Activated CD4-positive, alpha-beta T cell treated with anti-CD3 and anti-CD28 coated beads, Interleukin-2, amount 10 ng/mL, durations not matched to agents 7 days and 5 days (primary cell): ENCODE measurements around the gene SLC35F6. TPM values are rescaled to one million over a fixed set of nuclear protein-coding genes. Genes with fewer than 3 reads are reported as not detected.
"Not testable (repeated sequence)": the region's sequence is repeated elsewhere in the genome, so short reads cannot be mapped to it uniquely, and the experiment has no call there.

Source experiments
- CTCF ChIA-PET: fragments of 350-600 bp; sonication (Branson Sonifier 250); formaldehyde crosslinking; loops from one replicate; lab custom pipeline; 2021; ENCODE audit warnings: antibody characterized with exemption; lab: Charles Lee
- POLR2A ChIA-PET: fragments of 350-600 bp; sonication (Branson Sonifier 250); formaldehyde crosslinking; loops from one replicate; lab custom pipeline; 2021; ENCODE audit warnings: antibody characterized with exemption; lab: Charles Lee
- DNase-seq: peaks from one replicate; pipeline ENCODE4 v3.0.0-alpha.2; 2020
- H3K27ac Mint-ChIP-seq: one replicate; pipeline ENCODE4 v1.8.0; 2021; ENCODE audit warnings: mild to moderate bottlenecking, moderate library complexity, mixed read lengths
- H3K27me3 Mint-ChIP-seq: one replicate; pipeline ENCODE4 v1.8.0; 2021; ENCODE audit warnings: mixed read lengths
- H3K36me3 Mint-ChIP-seq: one replicate; pipeline ENCODE4 v1.8.0; 2021; ENCODE audit warnings: low read depth, mixed read lengths
- H3K4me1 Mint-ChIP-seq: one replicate; pipeline ENCODE4 v1.8.0; 2021; ENCODE audit warnings: mixed read lengths
- H3K4me3 Mint-ChIP-seq: one replicate; pipeline ENCODE4 v1.8.0; 2021; ENCODE audit warnings: mild to moderate bottlenecking, moderate library complexity, mixed read lengths
- H3K9me3 Mint-ChIP-seq: one replicate; pipeline ENCODE4 v1.8.0; 2021; ENCODE audit warnings: mixed read lengths
- total RNA-seq, 2 experiments: library from RNA; stranded (reverse); gene quantifications; one replicate each; pipeline ENCODE4 v1.2.3, GENCODE V29; 2021

The SLC35F6 gene
- total RNA-seq, 2 experiments from 2014 or later: 20.2 to 20.6 TPM

- DNase-seq, H3K4me1 Mint-ChIP-seq, H3K27me3 Mint-ChIP-seq, H3K9me3 Mint-ChIP-seq, H3K36me3 Mint-ChIP-seq, H3K4me3 Mint-ChIP-seq, POLR2A ChIA-PET, CTCF ChIA-PET, H3K27ac Mint-ChIP-seq: not testable (repeated sequence)
These were observed 13.6 kb upstream of the SLC35F6 start for GRCh38 chr2:26750467-26750866.

DNA sequence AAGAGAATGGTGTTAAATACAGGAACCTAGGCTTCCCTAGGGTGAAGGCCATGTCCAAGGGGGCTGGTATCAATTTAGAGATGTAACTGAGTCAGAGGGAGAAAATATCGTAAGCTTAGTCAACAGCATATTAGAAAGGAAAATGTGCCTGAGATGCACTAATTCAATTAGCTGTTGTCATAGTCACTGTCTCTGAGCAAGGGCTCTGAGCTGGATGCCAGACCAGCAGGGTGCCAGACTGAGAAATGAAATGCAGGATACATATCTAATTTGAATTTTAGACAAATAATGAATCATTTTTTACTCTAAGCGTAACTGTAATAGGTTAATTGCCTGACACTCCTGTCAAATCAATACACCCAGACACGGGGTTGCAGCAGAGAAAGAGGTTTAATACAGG, 11.4 kb upstream of the SLC35F6 start:
- ChIA-PET CTCF (no interaction called here), POLR2A (no interaction called here)
- Mint-ChIP-seq H3K27me3 (no peaks in the 10 kb centered on the region), H3K27ac (no peak overlapping the region), H3K9me3 (no peaks in the 10 kb centered on the region), H3K4me3 (no peak overlapping the region), H3K36me3 (no peaks in the 10 kb centered on the region), H3K4me1 (peaks cover 5% of the 10 kb centered on the region)
- no peak for DNase-seq

DNA sequence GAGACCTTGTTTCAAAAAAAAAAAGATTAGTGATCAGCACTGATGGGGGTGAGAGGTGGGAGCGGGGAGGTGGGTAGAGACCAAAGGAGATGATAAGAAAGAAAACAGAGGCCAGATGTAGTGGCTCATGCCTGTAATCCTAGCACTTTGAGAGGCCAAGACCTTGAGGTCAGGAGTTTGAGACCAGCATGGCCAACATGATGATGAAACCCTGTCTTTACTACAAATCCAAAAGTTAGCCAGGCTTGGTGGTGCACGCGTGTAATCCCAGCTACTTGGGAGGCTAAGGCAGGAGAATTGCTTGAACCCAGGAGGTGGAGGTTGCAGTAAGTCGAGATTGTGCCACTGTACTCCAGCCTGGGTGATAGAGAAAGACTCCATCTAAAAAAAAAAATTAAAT, 9.5 kb upstream of the SLC35F6 start:
- H3K4me3 Mint-ChIP-seq: no peak overlapping the region
- ChIA-PET CTCF (interaction anchor here (0.7 to 1.7 kb wide), 2 partner anchors 15 to 149 kb away, joined by 3 to 4 read pairs; no protein-coding TSS in a partner anchor), POLR2A (interaction anchor here (0.7 kb wide), 1 partner anchor 901 kb away, joined by 3 read pairs; no protein-coding TSS in a partner anchor)
- no peaks in the 10 kb centered on the region for H3K27me3 Mint-ChIP-seq
- no peaks in the 10 kb centered on the region for H3K9me3 Mint-ChIP-seq
- no peak for DNase-seq
- peaks cover 13% of the 10 kb centered on the region for H3K4me1 Mint-ChIP-seq
- no peaks in the 10 kb centered on the region for H3K36me3 Mint-ChIP-seq
- no peak overlapping the region for H3K27ac Mint-ChIP-seq

- Mint-ChIP-seq H3K4me1 (peaks cover 13% of the 10 kb centered on the region), H3K27me3 (no peaks in the 10 kb centered on the region), H3K27ac (no peak overlapping the region), H3K36me3 (no peaks in the 10 kb centered on the region), H3K4me3 (no peak overlapping the region), H3K9me3 (no peaks in the 10 kb centered on the region)
- CTCF ChIA-PET: interaction anchor here (0.7 to 1.7 kb wide), 2 partner anchors 15 to 150 kb away, joined by 3 to 4 read pairs; no protein-coding TSS in a partner anchor
- no peak for DNase-seq
- POLR2A ChIA-PET: interaction anchor here (0.7 kb wide), 1 partner anchor 901 kb away, joined by 3 read pairs; no protein-coding TSS in a partner anchor
These were observed 9.0 kb upstream of the SLC35F6 start for GRCh38 chr2:26754972-26755670.

- Mint-ChIP-seq H3K27ac (peak overlapping the region; percentile 31), H3K36me3 (no peaks in the 10 kb centered on the region), H3K4me1 (peaks cover 13% of the 10 kb centered on the region), H3K27me3 (peaks cover 2% of the 10 kb centered on the region), H3K4me3 (no peak overlapping the region), H3K9me3 (no peaks in the 10 kb centered on the region)
- ChIA-PET CTCF (interaction anchor here (0.7 to 1.7 kb wide), 3 partner anchors 15 to 151 kb away, joined by 3 to 4 read pairs (median 3); no protein-coding TSS in a partner anchor), POLR2A (no interaction called here)
- no peak for DNase-seq
These were observed 7.7 kb upstream of the SLC35F6 start for GRCh38 chr2:26756337-26756736.

GRCh38 chr2:26757873-26758789, 6.0 kb upstream of the SLC35F6 start:
- ChIA-PET POLR2A (no interaction called here), CTCF (interaction anchor here (1.2 kb wide), 2 partner anchors 11 to 17 kb away, joined by 3 to 4 read pairs; no protein-coding TSS in a partner anchor)
- Mint-ChIP-seq H3K4me1 (peaks cover 13% of the 10 kb centered on the region), H3K4me3 (no peak overlapping the region), H3K9me3 (no peaks in the 10 kb centered on the region), H3K27me3 (peaks cover 2% of the 10 kb centered on the region), H3K36me3 (no peaks in the 10 kb centered on the region), H3K27ac (no peak overlapping the region)
- no peak for DNase-seq

- ChIA-PET POLR2A (no interaction called here), CTCF (interaction anchor here (0.5 kb wide), 1 partner anchor 20 kb away, joined by 4 read pairs; no protein-coding TSS in a partner anchor)
- no peak overlapping the region for H3K27ac Mint-ChIP-seq
- no peak overlapping the region for H3K4me3 Mint-ChIP-seq
- no peak for DNase-seq
- H3K27me3 Mint-ChIP-seq: peaks cover 2% of the 10 kb centered on the region
- no peaks in the 10 kb centered on the region for H3K36me3 Mint-ChIP-seq
- H3K4me1 Mint-ChIP-seq: peaks cover 15% of the 10 kb centered on the region
- no peaks in the 10 kb centered on the region for H3K9me3 Mint-ChIP-seq
These were observed 5.2 kb upstream of the SLC35F6 start for GRCh38 chr2:26758790-26759321.

GRCh38 chr2:26759845-26760244, 4.2 kb upstream of the SLC35F6 start:
- H3K4me1 Mint-ChIP-seq: peaks cover 20% of the 10 kb centered on the region
- no peaks in the 10 kb centered on the region for H3K9me3 Mint-ChIP-seq
- H3K36me3 Mint-ChIP-seq: peaks cover under 1% of the 10 kb centered on the region
- ChIA-PET CTCF (interaction anchor here (0.7 kb wide), 1 partner anchor 290 kb away, joined by 3 read pairs; no protein-coding TSS in a partner anchor), POLR2A (no interaction called here)
- peaks cover 2% of the 10 kb centered on the region for H3K27me3 Mint-ChIP-seq
- H3K4me3 Mint-ChIP-seq: no peak overlapping the region
- DNase-seq: no peak
- no peak overlapping the region for H3K27ac Mint-ChIP-seq

GRCh38 chr2:26760991-26761390, 3.1 kb upstream of the SLC35F6 start:
- H3K27me3 Mint-ChIP-seq, POLR2A ChIA-PET, H3K27ac Mint-ChIP-seq, H3K9me3 Mint-ChIP-seq, H3K4me3 Mint-ChIP-seq, DNase-seq, H3K36me3 Mint-ChIP-seq: not testable (repeated sequence)
- CTCF ChIA-PET: interaction anchor here (0.6 to 0.9 kb wide), 2 partner anchors 16 to 323 kb away, joined by 3 to 4 read pairs; no protein-coding TSS in a partner anchor
- peaks cover 32% of the 10 kb centered on the region for H3K4me1 Mint-ChIP-seq

GRCh38 chr2:26763019-26763418, 1.1 kb upstream of the SLC35F6 start:
- Mint-ChIP-seq H3K4me3 (peak overlapping the region; percentile 93), H3K27ac (peak overlapping the region; percentile 91), H3K27me3 (peaks cover 2% of the 10 kb centered on the region), H3K9me3 (no peaks in the 10 kb centered on the region), H3K36me3 (peaks cover 5% of the 10 kb centered on the region), H3K4me1 (peaks cover 39% of the 10 kb centered on the region)
- ChIA-PET CTCF (interaction anchor here (0.5 to 0.8 kb wide), 3 partner anchors 9 to 497 kb away, joined by 3 to 4 read pairs (median 3); no protein-coding TSS in a partner anchor), POLR2A (no interaction called here)
- no peak for DNase-seq

DNA sequence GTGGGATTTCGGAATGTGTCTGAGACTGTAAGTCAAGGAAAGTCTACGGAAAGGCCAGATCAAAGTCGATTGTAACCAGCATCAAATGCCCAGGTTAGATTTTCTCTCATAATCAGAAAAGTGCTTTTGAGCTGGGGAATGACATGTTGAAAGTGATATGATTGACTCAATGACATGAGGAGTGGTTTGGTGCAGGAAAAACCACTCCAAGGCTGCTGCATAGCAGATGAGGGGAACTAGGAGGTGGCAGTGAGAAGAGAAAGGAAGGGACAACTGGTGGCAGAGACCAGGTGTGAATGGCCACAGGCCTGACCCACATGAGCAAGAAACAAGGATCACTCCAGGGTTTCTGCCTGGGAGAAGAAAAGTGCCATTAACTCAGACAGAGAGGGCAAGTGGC, 822 bp downstream of the SLC35F6 start:
- DNase-seq: no peak
- H3K4me1 Mint-ChIP-seq: peaks cover 48% of the 10 kb centered on the region
- H3K27me3 Mint-ChIP-seq: peaks cover 2% of the 10 kb centered on the region
- CTCF ChIA-PET: interaction anchor here (1.3 to 1.6 kb wide), 2 partner anchors 9 to 18 kb away, joined by 3 to 9 read pairs; no protein-coding TSS in a partner anchor
- peak overlapping the region; percentile 91 for H3K27ac Mint-ChIP-seq
- H3K4me3 Mint-ChIP-seq: peak overlapping the region; percentile 93
- H3K9me3 Mint-ChIP-seq: no peaks in the 10 kb centered on the region
- POLR2A ChIA-PET: no interaction called here
- H3K36me3 Mint-ChIP-seq: peaks cover 8% of the 10 kb centered on the region

GRCh38 chr2:26765475-26766200, 1.6 kb downstream of the SLC35F6 start:
- CTCF ChIA-PET: interaction anchor here (1.3 to 1.6 kb wide), 2 partner anchors 9 to 19 kb away, joined by 3 to 9 read pairs; no protein-coding TSS in a partner anchor
- peak overlapping the region; percentile 91 for H3K27ac Mint-ChIP-seq
- peak overlapping the region; percentile 93 for H3K4me3 Mint-ChIP-seq
- peaks cover 2% of the 10 kb centered on the region for H3K27me3 Mint-ChIP-seq
- DNase-seq: no peak
- peaks cover 8% of the 10 kb centered on the region for H3K36me3 Mint-ChIP-seq
- POLR2A ChIA-PET: no interaction called here
- H3K9me3 Mint-ChIP-seq: no peaks in the 10 kb centered on the region
- H3K4me1 Mint-ChIP-seq: peaks cover 52% of the 10 kb centered on the region
